GM19324 (cell line): ENCODE data around the gene COL15A1.

ENCODE experiments used
- ATAC-seq: cut with Tn5 transposase; IDR thresholded peaks from one replicate; pipeline ENCODE4 v1.9.1; 2021; ENCODE audit warnings: mild to moderate bottlenecking, moderate library complexity; ENCODE audit not compliant: unreplicated experiment, low FRiP score

The COL15A1 gene

DNA sequence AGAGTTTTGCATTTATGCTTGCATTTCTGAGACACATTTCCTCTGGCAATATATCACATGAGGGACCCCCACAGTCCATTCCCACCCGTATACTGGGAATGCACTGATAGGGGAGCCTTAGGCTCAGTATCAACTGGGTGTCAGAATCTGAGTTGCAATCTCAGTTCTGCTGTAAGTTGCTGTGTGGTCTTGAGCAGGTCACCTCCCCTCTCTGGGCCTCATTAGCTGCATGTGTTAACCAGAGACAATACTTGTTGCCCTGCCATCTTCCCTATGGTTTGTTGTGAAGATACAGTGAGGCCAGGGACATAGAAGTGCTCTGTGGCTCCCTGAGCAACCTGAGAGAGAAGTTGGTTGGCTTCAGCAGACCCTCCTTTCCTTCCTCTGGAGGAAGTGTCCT is 105.5 kb downstream of the COL15A1 start:
- ATAC-seq, result no peak

DNA sequence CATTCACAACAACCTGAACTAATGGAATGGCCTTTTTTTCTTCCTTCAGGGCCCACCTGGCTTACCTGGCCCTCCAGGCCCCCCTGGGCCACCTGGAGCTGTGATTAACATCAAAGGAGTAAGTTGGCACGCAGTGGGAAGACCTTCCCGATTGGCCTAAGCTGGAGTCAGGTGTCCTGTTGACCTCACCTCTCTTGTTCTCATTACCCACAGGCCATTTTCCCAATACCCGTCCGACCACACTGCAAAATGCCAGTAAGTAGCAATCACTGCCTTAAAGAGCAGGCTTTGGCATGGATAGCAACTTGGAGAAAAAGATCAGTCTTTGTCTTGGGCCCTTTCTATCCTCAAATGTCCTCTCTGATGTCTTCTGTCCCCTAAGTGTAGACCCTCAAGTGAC is 105.9 kb downstream of the COL15A1 start:
- no peak for ATAC-seq

DNA sequence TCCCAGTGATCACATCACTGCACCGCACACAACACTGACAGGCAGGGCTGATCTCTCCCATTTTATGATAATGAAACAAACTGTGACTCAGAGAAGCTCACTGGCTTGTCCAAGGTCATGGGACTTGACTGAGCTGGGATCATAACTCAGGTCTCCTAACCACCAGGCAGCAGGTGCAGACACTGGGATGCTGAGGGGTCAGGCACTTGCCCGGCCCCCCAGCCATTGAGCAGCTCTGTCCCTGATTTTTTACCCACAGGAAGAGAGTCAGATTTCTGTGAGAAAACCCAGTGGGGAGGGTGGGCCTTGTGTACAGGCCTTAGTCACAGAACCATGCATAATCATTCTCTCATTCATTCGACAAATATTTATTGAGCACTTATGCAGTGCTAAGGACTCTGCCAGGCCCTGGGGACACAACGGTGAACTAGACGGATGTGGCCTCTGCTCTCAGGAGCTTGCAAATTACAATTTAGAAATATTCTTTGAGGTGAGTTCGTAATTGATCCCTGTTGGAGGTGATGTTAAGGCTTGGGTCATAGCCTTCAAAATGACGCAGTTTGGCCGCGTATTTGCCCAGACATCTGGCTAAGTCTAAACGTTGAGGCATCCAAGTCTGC is 106.7 kb downstream of the COL15A1 start:
- ATAC-seq, result no peak

DNA sequence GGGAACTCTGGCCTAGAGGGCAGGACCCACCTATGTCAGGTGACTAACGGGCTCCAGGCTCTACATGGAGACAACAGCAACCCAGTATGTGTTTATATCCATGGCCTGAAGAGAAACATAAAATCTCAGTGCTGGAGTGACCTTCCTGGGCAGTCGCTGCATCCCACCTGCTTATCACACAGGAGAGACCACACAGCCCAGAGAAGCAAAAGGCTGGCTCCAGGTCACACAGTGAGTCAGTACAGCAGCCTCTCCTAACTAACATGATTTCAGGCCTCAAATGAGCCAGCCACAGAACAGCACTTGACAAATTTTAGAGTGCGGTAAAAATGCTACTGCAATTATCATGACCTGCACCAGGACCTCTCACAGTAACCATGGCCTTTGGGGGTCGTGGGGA is 107.2 kb downstream of the COL15A1 start:
- no peak for ATAC-seq

DNA sequence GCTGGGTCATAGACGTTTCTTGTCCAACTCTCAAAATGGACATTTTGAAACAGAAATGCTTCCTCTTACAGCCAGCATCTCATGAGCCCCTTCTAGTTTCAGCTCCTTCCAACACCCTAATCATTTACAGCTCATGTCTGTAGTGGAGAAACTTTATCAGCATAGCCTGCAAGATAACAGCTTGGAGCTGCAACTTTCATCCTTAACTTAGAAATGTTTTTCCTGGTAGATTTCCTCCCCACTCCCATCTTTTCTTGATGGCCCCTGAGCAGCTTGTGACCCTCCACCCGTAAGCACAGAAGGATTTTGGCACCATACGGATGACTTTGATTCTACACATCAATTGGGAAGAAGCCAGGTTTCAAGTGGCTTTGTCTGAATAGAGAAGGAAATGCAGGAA is 107.7 kb downstream of the COL15A1 start:
- ATAC-seq, result no peak

DNA sequence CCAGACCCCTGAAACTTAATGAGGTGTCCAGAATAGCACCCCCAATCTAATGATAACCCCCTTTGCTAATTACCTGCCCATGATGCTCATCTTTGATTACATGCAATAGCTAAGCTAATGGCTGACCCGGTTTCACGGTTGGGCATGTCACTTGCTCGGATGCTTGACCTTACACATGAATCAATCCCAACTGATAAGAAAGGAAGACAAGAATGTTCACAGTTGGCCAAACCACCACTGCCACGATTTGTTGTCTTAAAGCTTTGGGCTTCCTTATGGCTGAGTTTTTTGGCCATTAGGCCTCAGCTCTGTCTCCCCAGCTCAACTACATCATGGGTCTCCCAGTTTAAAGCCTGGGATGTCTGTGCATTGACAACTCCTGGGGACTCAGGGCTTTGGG is 108.1 kb downstream of the COL15A1 start:
- no peak for ATAC-seq

DNA sequence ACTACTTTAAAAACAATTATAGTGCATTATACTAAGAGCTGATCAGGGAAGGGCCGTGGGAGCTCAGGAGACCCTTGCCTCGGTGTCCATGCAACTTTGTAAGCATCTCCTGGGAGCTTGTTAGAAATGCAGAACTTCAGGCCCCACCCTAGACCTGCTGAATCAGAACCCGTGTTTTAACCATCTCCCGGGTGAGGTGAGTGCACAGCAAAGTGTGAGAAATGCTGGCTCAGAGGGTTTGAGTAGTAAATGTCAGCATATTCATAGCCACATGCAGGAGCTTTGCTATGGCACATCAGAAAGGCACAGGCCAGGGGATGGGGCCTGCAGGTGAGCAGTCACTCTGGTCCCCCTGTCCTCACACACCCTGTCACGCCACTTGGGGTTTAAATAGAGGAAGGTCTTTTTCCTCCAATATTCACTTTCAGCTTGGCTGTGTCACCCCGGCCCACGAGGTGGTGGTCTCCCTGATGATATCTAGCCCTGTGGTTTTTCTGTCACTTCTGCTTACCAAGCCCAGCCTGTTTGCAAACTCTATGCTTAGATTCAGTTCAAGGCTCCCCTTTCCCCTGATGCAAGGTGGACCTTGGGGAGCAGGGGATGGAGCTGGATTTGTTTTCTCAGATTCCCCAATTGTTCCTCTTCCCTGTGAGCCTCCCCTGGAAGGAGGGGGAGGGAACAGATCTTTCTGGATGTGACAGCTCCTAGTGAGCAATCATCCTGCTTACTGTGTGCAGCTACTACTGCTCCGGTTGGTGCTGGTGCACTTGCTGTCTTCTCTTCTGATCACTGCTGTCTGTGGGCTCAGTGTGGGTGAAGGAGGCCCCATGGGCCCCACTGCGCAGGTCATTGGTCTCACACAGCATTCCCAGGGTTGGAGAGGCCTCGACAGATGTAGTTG is 109.4 kb downstream of the COL15A1 start:
- no peak for ATAC-seq

DNA sequence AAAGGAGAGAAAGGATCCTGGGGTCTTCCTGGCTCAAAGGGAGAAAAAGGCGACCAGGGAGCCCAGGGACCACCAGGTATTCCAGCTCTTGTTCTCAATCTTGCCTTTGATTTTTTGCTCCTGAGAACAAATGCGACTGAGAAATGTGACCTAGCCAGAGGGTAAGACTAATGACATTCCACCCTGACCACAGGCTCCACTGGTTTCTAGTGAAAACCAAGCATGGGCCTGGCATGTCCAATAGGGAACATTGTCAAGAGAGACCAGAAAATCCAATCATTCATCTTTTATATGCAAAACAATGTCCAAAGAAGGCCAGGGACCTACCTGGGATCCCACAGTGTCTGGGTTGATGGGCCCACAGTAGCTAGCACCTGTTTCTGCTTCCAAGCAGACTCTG is 110.9 kb downstream of the COL15A1 start:
- ATAC-seq, result no peak

DNA sequence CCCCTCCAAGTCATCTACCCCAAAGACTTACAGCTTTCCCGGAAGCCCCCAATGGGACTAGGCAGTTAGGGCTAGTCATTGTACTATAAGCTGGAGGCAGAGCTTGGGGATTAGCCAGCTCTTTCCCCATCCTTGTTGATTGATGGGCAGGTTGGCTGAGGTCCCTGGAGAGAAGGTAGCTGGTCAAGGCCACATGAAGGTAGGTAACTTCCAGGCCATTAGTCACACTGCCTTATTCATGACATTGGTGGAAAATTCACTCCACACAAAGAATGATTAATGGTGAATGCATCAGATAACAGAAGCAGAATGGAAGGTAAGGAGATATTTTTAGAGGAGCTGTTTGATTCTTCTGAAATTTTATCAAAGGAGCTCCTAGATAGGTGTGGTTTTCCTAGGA is 111.7 kb downstream of the COL15A1 start:
- no peak for ATAC-seq

DNA sequence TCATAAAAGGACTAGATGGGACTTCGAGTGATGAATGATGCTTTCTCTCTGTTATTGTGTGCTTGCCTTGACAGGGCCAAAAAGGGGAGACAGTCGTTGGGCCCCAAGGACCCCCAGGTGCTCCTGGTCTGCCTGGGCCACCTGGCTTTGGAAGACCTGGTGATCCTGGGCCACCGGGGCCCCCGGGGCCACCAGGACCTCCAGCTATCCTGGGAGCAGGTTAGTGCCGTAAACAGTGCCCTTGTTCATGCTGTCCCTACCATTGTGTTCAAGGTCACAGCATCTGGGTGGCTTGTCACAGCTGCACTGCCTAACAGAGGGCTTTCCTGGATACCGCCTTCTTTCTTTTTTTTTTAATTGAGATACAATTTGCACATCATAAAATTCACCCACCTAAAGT is 112.5 kb downstream of the COL15A1 start:
- ATAC-seq, result no peak

DNA sequence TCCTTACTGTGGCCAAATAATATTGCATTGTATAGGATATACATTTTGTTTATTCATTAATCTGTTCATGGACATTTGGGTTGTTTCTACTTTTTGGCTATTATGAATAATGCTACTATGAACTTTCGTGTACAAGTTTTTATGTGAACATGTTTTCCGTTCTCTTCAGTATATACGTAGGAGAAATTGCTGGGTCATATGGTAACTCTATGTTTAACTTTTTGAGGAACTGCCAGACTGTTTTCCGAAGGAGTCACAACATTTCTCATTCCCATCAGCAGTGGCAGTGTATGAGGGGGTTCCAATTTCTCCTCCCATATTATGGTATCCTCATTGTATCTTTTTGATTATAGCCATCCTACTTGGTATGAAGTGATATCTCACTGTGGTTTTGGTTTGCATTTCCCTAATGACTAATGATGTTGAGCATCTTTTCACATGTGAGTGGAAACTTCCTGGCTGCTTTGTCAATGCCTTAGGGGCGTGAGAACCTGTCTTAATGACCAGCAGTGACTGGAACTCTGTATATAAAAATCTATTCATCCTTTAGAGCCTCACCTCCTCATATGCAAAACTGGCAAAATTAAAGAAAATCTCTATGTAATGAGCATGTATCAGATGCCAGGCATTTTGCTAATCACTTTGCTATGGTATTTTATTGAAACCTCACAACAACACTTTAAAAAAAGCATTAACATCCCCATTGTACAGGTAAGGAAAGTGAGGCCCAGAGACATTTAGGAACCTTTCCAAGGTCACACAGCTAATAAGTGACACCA is 113.4 kb downstream of the COL15A1 start:
- ATAC-seq, result no peak

DNA sequence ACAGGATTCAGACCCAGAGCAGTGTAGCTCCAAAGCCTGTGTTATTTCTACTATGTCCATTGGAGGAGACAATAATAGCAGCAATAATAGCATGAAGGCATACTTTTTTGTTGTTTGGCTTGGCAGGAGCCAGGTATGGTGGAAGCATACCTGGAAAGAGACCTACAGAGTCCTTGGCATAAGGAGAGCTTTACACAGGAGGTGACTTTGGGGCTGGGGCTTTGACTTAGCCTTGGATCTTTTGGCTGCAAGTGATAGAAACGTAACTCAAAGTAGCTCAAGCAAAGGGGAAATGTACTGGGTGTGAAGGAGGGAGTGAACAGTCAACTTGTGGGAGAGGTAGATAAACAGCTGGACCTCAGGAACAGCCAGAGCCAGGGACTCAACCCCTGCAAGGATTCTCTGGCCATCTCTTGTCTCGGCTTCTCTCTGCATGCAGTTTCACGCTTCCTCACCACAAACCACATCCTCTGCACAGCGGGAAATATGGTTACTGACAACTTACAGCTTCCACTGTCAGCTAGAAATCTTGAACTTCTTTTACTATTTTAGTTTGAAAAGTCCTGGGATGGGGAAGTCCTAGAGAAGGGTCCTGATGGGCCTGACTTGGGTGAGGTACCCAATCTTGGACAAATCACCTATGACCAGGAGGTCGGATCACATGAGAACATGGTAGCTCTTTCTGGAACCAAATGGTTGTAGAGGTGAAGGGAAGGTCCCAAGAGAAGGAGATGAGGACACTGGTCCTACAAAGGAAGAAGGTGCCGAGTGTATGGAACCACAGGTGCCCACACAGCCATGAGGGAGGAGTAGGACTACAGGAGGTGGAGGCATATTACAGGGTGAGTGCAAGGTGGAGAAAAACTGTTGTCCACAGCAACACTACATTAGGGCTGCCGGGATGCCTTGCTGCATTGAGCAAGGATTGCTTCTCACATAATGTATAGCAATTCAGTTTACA is 114.2 kb downstream of the COL15A1 start:
- peak; percentile 64 for ATAC-seq

DNA sequence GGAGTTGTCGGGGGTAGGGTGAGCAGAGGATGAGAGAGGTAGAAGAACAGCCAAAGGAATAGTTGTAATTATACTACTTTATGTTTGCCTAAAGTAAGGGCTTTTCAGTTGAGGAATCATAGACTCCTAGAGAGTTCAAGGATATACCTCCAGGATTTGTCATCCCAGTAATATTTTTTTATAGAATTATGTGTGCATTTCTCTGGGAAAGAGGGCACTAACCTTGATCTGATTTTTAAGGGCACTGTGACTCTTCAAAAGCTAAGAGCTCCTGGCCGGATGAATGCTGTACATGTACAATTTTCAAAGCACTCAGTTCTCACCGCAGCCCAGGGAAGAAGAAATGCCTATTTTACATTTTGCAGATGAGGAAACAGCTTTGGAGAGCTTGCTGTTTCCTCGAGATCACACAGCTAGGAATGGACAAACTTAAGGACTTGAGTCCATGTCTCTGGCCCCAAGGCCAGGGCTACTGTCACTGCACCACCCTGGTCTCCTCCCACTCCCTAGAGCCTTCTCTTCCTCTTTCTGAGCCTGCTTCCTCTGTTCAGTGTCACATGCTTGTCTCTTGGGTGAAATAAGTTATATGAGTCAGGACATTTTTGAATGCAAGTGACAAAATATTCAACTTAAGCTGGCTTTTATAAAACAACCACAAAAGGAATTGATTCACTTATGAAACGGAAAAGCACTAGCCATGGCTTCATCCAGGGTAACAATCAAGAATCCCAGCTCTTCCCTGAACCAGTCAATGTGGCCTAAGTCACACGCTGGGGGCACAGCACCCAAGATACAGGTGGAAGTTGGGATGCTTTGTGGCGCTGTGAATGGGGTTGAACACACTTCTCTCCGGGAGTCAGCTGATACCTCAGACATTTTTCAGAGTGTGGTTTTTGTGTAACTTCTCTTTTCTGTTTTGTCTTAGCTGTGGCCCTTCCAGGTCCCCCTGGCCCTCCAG is 115.5 kb downstream of the COL15A1 start:
- no peak for ATAC-seq

DNA sequence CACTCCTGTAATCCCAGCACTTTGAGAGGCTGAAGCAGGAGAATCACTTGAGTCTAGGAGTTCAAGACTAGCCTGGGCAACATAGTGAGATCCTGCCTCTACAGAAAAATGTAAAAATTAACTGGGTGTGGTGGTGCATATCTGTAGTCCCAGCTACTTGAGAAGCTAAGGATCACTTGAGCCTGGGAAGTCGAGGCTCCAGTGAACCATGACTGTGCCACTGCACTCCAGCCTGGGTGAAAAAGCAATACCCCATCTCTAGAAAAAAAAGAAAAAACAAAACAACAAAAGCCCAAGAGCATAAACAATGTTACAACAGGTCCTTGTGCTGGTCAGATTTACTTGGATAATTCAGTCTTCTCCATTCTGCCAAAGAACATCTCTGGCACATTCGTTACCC is 116.9 kb downstream of the COL15A1 start:
- ATAC-seq, result no peak

DNA sequence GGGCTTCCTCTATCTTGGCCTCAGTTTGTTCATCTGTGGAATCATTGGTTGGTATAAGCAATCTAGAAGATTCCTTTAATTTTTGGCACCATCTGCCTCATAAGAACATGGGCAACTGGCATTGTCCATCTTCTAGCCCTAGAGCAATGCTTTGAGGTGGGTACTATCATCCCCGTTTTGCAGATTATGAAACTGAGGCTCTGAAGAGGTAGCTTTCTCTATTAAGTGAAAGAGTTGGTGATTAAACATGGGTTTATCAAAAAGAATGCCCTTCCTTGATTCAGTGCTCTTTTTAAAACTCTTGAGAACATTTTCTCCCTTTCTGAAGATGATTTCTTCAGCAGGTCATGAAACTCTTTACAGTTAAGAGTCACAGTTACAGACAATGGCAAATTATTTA is 118.8 kb downstream of the COL15A1 start:
- ATAC-seq, result no peak

DNA sequence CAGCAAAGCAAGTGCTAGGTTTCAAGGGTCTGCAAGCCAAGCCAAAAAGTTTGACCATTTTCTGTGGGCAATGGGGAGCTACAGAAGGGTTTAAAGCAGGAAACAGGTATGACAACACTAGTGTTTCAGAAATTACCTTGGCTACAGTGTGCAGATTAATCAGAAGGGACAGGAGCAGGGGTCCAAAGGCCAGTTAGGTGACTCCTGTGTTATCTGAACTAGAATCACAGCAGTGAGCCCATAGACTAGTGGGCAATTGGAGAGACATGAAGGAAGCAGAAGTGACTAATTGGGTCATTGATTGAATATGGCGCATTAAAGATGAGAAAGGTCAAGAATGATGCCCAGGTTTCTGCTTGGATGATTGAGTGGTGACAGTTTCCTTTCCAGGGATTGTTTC is 119.8 kb downstream of the COL15A1 start:
- no peak for ATAC-seq

DNA sequence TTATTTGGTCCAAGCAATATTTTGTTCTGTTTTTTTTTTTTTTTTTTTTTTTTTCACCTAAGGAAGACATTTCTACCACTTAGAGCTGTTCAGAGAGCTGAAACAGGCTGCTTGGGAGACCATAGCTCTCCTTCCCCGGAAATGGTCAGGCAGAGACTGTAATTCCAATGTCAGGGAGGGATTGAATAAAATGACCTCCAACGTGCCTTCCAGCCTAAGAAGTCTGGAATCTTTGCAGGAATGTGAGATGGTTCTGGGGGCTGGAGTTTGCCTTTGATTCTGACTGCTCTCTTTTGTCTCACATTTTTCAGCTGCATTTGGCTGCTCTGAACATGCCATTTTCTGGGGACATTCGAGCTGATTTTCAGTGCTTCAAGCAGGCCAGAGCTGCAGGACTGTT is 122.9 kb downstream of the COL15A1 start:
- no peak for ATAC-seq

DNA sequence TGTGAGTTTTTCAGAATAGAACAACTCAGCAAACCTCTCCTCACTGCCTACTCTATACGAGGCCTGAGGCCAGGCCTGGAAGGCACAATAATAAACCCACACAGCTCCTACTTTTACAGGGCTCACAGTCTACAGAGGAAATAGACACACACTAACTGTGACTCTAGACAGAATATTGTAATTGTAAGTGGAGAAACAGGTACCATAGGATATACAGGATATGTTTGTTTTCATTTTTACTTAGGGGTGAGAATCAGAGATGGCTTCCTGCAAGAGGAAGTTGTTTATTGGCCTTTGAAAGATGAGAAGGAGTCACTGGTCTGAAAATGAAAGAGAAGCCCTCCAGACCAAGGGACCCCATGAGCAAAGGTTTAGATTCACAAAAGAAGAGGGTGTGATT is 125.4 kb downstream of the COL15A1 start:
- ATAC-seq, result no peak

DNA sequence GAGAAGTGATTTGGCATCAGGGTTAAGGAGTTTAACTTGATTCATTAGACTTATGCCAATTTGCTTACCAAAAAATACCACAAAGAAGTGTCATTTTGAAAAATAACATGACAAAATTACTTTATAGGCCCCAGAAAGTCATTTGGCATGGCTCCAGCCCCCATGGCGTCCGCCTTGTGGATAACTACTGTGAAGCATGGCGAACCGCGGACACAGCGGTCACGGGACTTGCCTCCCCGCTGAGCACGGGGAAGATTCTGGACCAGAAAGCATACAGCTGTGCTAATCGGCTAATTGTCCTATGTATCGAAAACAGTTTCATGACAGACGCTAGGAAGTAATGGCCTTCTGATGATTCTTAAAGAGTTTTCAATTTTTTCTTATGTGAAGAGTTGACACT is 125.8 kb downstream of the COL15A1 start:
- ATAC-seq, result no peak
